ENCODE results near the gene ADAP1. TPM values are rescaled to one million over a fixed set of nuclear protein-coding genes. Genes with fewer than 3 reads are reported as not detected.

ADAP1 gene
- total and polyA plus RNA-seq, 8 donors, result 10.9 to 41.2 (median 14.4) TPM

DNA sequence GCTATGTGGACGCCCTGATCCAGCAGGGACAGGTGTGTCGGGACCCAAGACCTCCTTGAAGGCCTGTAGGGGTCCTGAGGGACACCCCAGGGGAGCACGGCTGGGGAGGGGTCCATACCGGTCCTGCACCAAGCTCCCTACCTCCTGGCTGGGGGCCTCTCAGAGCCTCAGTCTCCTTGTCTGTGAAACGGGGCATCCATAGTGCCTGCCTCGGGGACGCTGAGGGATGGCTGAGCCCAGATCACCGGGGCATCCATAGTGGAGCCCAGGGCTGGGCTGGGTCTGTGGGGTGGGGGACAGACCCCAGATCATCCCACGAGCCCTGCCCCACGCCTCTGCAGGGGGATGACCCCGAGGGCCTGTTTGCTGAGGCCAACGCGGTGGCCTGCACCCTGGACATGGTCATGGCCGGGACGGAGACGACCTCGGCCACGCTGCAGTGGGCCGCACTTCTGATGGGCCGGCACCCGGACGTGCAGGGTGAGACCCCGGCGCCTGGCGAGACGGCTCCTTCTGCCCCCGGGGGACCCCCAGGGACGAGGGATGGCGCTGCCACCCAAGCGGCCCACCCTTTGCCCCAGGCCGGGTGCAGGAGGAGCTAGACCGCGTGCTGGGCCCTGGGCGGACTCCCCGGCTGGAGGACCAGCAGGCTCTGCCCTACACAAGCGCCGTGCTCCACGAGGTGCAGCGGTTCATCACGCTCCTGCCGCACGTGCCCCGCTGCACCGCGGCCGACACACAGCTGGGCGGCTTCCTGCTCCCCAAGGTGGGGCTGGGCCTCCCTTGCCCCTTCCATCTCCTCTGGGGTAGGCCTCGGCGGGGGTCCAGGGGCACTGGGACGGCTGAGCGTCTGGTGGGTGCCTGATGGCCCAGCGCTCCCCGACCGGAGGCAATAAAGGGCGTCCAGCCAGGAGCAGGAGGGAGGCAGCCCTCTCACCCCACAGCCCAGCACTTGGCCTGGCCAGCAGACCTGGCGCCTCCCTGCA is 32.6 kb upstream of the ADAP1 start:
- TF ChIP-seq, protein P1, sequence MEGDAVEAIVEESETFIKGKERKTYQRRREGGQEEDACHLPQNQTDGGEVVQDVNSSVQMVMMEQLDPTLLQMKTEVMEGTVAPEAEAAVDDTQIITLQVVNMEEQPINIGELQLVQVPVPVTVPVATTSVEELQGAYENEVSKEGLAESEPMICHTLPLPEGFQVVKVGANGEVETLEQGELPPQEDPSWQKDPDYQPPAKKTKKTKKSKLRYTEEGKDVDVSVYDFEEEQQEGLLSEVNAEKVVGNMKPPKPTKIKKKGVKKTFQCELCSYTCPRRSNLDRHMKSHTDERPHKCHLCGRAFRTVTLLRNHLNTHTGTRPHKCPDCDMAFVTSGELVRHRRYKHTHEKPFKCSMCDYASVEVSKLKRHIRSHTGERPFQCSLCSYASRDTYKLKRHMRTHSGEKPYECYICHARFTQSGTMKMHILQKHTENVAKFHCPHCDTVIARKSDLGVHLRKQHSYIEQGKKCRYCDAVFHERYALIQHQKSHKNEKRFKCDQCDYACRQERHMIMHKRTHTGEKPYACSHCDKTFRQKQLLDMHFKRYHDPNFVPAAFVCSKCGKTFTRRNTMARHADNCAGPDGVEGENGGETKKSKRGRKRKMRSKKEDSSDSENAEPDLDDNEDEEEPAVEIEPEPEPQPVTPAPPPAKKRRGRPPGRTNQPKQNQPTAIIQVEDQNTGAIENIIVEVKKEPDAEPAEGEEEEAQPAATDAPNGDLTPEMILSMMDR (IDR thresholded peaks at IDR 0.05), result no peak
- peak in 2 of 6 donors; percentile 48 to 82 for DNase-seq
- Histone ChIP-seq H3K4me3 (peak overlapping the region in 1 of 4 donors; percentile 6), H3K36me3 (no peaks in the 10 kb centered on the region), H3K27me3 (no peaks in the 10 kb centered on the region), H3K9me3 (no peaks in the 10 kb centered on the region), H3K4me1 (peaks cover 3 to 5% (median 4%) of the 10 kb centered on the region in 3 donors), H3K27ac (peak overlapping the region in 1 of 4 donors; percentile 34)
- 80 to 85% methylated on average over 56 of the region's 56 CpGs for WGBS, 2 donors
- no peak for FAIRE-seq
- intact Hi-C loops (cut with DNase I), result no loop called here
- ATAC-seq, result no peak

GRCh38 chr7:985915-986741 is 31.6 kb upstream of the ADAP1 start:
- Histone ChIP-seq H3K36me3 (no peaks in the 10 kb centered on the region), H3K4me1 (peaks cover 3 to 5% (median 4%) of the 10 kb centered on the region in 3 donors), H3K27ac (peak overlapping the region in 1 of 4 donors; percentile 34), H3K9me3 (no peaks in the 10 kb centered on the region), H3K4me3 (peak overlapping the region in 1 of 4 donors; percentile 6), H3K27me3 (no peaks in the 10 kb centered on the region)
- ATAC-seq (peak; percentile 70 to 87 (median 78)), FAIRE-seq (no peak), DNase-seq (peak in 5 of 6 donors; percentile 62 to 80 (median 70))
- TF ChIP-seq, protein P1 (IDR thresholded peaks at IDR 0.05), result no peak
- intact Hi-C loops (cut with DNase I), result no loop called here
- 28 to 39% methylated on average over 41 of the region's 41 CpGs for WGBS, 2 donors

DNA sequence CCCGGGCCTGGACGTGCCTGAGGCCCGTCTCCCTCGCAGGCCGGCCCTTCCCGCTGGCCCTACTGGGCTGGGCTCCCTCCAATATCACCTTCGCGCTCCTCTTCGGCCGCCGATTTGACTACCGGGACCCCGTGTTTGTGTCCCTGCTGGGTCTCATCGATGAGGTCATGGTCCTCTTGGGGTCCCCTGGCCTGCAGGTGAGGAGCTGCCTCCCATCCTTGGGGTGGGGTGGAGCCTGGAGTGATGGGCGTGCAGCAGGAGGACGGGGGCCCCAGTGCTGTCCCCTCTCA is 30.6 kb upstream of the ADAP1 start:
- Histone ChIP-seq H3K27ac (no peak overlapping the region), H3K9me3 (no peaks in the 10 kb centered on the region), H3K4me3 (no peak overlapping the region), H3K27me3 (no peaks in the 10 kb centered on the region), H3K4me1 (peaks cover 3 to 5% (median 4%) of the 10 kb centered on the region in 3 donors), H3K36me3 (no peaks in the 10 kb centered on the region)
- 87 to 92% methylated on average over 16 of the region's 16 CpGs for WGBS, 2 donors
- TF ChIP-seq, protein P1 (IDR thresholded peaks at IDR 0.05), result no peak
- peak in 1 of 6 donors; percentile 72 for DNase-seq
- no peak for ATAC-seq
- intact Hi-C loops (cut with DNase I), result no loop called here
- FAIRE-seq, result no peak

DNA sequence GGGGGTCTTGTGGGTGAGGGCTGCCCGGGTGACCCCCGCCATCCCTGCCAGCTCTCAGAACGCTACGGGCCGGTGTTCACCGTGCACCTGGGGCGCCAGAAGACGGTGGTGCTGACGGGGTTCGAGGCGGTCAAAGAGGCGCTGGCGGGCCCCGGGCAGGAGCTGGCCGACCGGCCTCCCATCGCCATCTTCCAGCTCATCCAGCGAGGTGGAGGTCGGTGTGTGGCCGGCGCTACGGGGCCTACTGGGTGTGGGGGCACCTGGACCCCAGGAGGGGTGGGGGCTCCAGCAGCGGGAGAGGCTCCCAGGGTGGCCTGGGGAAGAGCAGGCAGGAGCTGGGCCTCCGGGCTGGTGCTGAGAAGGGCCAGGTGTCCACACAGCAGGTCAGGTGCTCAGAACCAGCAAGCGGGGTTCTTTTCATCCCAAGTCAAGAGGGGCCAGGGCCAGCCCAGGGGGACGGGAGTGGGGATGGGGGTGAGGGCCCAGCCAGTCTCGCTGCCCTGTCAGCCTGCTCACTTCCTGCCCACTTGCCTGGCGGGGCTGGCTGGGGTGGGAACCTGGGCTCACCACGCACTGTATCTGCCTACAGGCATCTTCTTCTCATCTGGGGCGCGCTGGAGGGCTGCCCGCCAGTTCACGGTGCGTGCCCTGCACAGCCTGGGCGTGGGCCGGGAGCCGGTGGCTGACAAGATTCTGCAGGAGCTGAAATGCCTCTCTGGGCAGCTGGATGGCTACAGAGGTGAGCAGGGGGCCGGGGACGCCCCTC is 30.1 kb upstream of the ADAP1 start:
- ATAC-seq, result no peak
- Histone ChIP-seq H3K9me3 (no peaks in the 10 kb centered on the region), H3K4me1 (peaks cover 3 to 5% (median 4%) of the 10 kb centered on the region in 3 donors), H3K27me3 (no peaks in the 10 kb centered on the region), H3K27ac (no peak overlapping the region), H3K36me3 (no peaks in the 10 kb centered on the region), H3K4me3 (no peak overlapping the region)
- DNase-seq, result peak in 2 of 6 donors; percentile 38 to 78
- 89 to 95% methylated on average over 36 to 39 of the region's 39 CpGs for WGBS, 2 donors
- TF ChIP-seq, protein P1 (IDR thresholded peaks at IDR 0.05), result no peak
- intact Hi-C loops (cut with DNase I), result no loop called here
- no peak for FAIRE-seq
